Activated B cell treated with CpG ODN at 0.5 μM for 24 hours (primary cell): ENCODE measurements around the gene MAP2K2. TPM values are rescaled to one million over a fixed set of nuclear protein-coding genes. Genes with fewer than 3 reads are reported as not detected.

ENCODE experiments used
- ATAC-seq: fragments of 200-7000 bp; cut with Tn5 transposase; one replicate; pipeline ENCODE4 v1.10.0; 2021; ENCODE audit warnings: low read depth, mild to moderate bottlenecking, moderate library complexity
- CTCF ChIA-PET: fragments of 350-600 bp; sonication (Branson Sonifier 250); formaldehyde crosslinking; loops from one replicate; lab custom pipeline; 2021; ENCODE audit warnings: antibody characterized with exemption; lab: Charles Lee
- POLR2A ChIA-PET: fragments of 350-600 bp; sonication (Branson Sonifier 250); formaldehyde crosslinking; loops from one replicate; lab custom pipeline; 2021; ENCODE audit warnings: antibody characterized with exemption; lab: Charles Lee
- DNase-seq: peaks from one replicate; pipeline ENCODE4 v3.0.0; 2022
- H3K27ac Mint-ChIP-seq: one replicate; pipeline ENCODE4 v1.8.0; 2020; ENCODE audit warnings: mixed read lengths
- H3K27me3 Mint-ChIP-seq: one replicate; pipeline ENCODE4 v1.8.0; 2021; ENCODE audit warnings: mixed read lengths
- H3K36me3 Mint-ChIP-seq: one replicate; pipeline ENCODE4 v1.8.0; 2021; ENCODE audit warnings: low read depth, mixed read lengths
- H3K4me1 Mint-ChIP-seq: one replicate; pipeline ENCODE4 v1.8.0; 2021; ENCODE audit warnings: mixed read lengths
- H3K4me3 Mint-ChIP-seq: one replicate; pipeline ENCODE4 v1.8.0; 2020; ENCODE audit warnings: mild to moderate bottlenecking, mixed read lengths
- H3K9me3 Mint-ChIP-seq: one replicate; pipeline ENCODE4 v1.8.0; 2020; ENCODE audit warnings: mixed read lengths
- intact Hi-C: fragments of 100-400 bp; cut with micrococcal nuclease; formaldehyde crosslinking; loops from one replicate; pipeline ENCODE4 v1.15.1; 2024
- total RNA-seq: library from RNA; stranded (reverse); gene quantifications from 2 replicates; pipeline ENCODE4 v1.2.3, GENCODE V29; 2022
- TF ChIP-seq, protein P1 (sequence below): fragments of 200-600 bp; IDR thresholded peaks from one replicate; pipeline ENCODE4 v1.8.0; 2022; ENCODE audit warnings: antibody characterized with exemption, mild to moderate bottlenecking

MAP2K2 gene
- total RNA-seq, 1 donor from 2014 or later, result 126 TPM

DNA sequence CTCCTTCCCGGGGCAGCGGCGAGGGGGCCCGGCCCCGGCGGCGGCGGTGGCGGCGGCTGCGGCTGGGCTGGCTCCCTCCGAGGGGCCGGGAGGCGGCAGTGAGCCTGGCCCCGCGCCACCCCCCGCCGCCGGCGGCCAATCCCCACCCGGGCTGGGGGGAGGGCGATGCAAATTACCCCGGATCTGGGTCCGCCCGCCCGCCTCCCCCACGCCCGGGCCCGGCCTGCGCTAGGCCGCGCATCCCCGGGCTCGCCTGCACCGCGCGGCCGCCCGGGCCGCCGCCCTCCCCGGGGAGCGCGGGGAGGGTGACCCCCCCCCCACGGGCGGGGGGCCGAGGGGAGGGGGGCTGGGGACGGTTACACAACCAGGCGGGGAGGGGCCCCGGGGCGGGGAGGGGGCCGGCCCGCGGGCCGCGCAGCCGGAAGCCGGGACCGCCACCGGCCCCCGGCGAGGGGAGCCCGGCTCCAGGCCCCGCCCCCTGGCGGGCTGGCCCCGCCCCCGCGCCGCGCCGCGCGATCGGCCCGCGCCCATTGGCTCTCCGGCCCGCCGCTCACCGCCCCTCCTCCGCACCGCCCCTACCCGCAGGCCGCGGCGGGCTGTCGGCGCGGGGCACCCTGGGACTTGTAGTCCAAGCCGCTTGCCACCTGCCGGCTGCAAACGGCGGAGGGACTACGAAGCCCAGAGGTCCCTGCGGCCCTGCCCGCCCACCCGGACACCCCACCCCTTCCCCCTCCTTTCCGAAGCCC is 58.3 kb downstream of the MAP2K2 start:
- intact Hi-C loops, result loop anchor here (1.0 to 10.0 kb wide), 10 partner anchors 19 to 511 kb away; partner anchors contain the start of genes ANKRD24, HDGFL2, MAP2K2 and MFSD12
- CTCF ChIA-PET, result interaction anchor here (0.7 kb wide), 1 partner anchor 44 kb away, joined by 4 read pairs; no protein-coding TSS in a partner anchor
- Mint-ChIP-seq H3K27me3 (no peaks in the 10 kb centered on the region), H3K4me3 (peak overlapping the region; percentile 70), H3K9me3 (no peaks in the 10 kb centered on the region), H3K36me3 (peaks cover 2% of the 10 kb centered on the region), H3K27ac (no peak overlapping the region), H3K4me1 (peaks cover 50% of the 10 kb centered on the region)
- ATAC-seq, result peak; percentile 76
- POLR2A ChIA-PET, result interaction anchor here (0.6 to 4.5 kb wide), 17 partner anchors 9 to 1696 kb away, joined by 3 to 31 read pairs (median 6); partner anchors contain the start of genes EEF2 and PIAS4
- TF ChIP-seq, protein P1, sequence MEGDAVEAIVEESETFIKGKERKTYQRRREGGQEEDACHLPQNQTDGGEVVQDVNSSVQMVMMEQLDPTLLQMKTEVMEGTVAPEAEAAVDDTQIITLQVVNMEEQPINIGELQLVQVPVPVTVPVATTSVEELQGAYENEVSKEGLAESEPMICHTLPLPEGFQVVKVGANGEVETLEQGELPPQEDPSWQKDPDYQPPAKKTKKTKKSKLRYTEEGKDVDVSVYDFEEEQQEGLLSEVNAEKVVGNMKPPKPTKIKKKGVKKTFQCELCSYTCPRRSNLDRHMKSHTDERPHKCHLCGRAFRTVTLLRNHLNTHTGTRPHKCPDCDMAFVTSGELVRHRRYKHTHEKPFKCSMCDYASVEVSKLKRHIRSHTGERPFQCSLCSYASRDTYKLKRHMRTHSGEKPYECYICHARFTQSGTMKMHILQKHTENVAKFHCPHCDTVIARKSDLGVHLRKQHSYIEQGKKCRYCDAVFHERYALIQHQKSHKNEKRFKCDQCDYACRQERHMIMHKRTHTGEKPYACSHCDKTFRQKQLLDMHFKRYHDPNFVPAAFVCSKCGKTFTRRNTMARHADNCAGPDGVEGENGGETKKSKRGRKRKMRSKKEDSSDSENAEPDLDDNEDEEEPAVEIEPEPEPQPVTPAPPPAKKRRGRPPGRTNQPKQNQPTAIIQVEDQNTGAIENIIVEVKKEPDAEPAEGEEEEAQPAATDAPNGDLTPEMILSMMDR, result no peak
- peak; percentile 99 for DNase-seq

GRCh38 chr19:4064496-4065260 is 59.2 kb downstream of the MAP2K2 start:
- H3K9me3 Mint-ChIP-seq, result no peaks in the 10 kb centered on the region
- DNase-seq, result peak; percentile 52

DNA sequence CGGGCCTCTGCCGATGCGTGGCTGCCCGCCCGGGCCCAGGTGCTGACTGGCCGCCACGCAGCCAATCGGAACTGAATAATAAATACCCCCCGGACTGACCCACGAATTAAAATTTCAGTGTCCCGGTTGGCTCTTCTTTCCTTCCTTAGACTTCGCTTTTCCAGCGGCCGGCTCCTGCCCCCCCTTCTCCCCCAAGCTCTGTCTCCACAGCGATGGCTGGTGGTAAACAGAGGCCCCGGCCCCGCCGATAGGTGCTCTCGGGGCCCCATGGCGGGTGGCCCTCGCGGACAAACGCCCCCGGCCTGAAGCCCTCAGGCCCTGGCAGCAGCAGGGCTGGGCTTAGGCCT is 59.8 kb downstream of the MAP2K2 start:
- peaks cover 53% of the 10 kb centered on the region for H3K4me1 Mint-ChIP-seq
- peak overlapping the region; percentile 76 for H3K27ac Mint-ChIP-seq
- H3K4me3 Mint-ChIP-seq, result peak overlapping the region; percentile 85
- ATAC-seq (no peak), DNase-seq (no peak)
- ChIA-PET CTCF (no interaction called here), POLR2A (interaction anchor here (0.6 to 4.5 kb wide), 7 partner anchors 45 to 496 kb away, joined by 3 to 21 read pairs (median 6); partner anchors contain the start of gene EEF2)
- intact Hi-C loops, result loop anchor here (10.0 kb wide), 1 partner anchor 509 kb away; the partner anchor contains the start of gene MFSD12
- H3K27me3 Mint-ChIP-seq, result no peaks in the 10 kb centered on the region
- no peaks in the 10 kb centered on the region for H3K9me3 Mint-ChIP-seq
- TF ChIP-seq, protein P1, result no peak
- H3K36me3 Mint-ChIP-seq, result peaks cover 2% of the 10 kb centered on the region

More at GRCh38 chr19:4064496-4065260, 59.2 kb downstream of the MAP2K2 start:
- ChIA-PET CTCF (no interaction called here), POLR2A (interaction anchor here (0.6 to 4.5 kb wide), 8 partner anchors 13 to 497 kb away, joined by 3 to 21 read pairs (median 6); partner anchors contain the start of gene EEF2)
- H3K4me3 Mint-ChIP-seq, result peak overlapping the region; percentile 85
- intact Hi-C loops, result loop anchor here (5.0 to 10.0 kb wide), 2 partner anchors 408 to 510 kb away; partner anchors contain the start of genes HDGFL2 and MFSD12
- ATAC-seq, result no peak
- H3K4me1 Mint-ChIP-seq, result peaks cover 53% of the 10 kb centered on the region
- no peaks in the 10 kb centered on the region for H3K27me3 Mint-ChIP-seq
- TF ChIP-seq, protein P1, result no peak
- H3K27ac Mint-ChIP-seq, result no peak overlapping the region
- peaks cover 2% of the 10 kb centered on the region for H3K36me3 Mint-ChIP-seq

GRCh38 chr19:4063369-4064148 is 60.4 kb downstream of the MAP2K2 start:
- Mint-ChIP-seq H3K9me3 (no peaks in the 10 kb centered on the region), H3K27ac (peak overlapping the region; percentile 76), H3K4me1 (peaks cover 51% of the 10 kb centered on the region), H3K27me3 (no peaks in the 10 kb centered on the region), H3K4me3 (peak overlapping the region; percentile 85), H3K36me3 (peaks cover 2% of the 10 kb centered on the region)
- DNase-seq (no peak), ATAC-seq (no peak)
- ChIA-PET POLR2A (interaction anchor here (0.6 to 4.5 kb wide), 5 partner anchors 14 to 170 kb away, joined by 3 to 21 read pairs (median 3); no protein-coding TSS in a partner anchor), CTCF (no interaction called here)
- TF ChIP-seq, protein P1, result no peak
- intact Hi-C loops, result loop anchor here (10.0 kb wide), 1 partner anchor 509 kb away; the partner anchor contains the start of gene MFSD12
